Activated CD4-positive, alpha-beta T cell treated with anti-CD3 and anti-CD28 coated beads for 1 hour (primary cell): ENCODE results near the gene LASP1.
"Not testable (repeated sequence)": the region's sequence is repeated elsewhere in the genome, so short reads cannot be mapped to it uniquely, and the experiment has no call there.

Experiments used
- DNase-seq: peaks from one replicate; pipeline ENCODE4 v3.0.0-alpha.2; 2020

The LASP1 gene

GRCh38 chr17:38940404-38940803, 70.5 kb downstream of the LASP1 start:
- DNase-seq = no peak

GRCh38 chr17:38942696-38943334, 73.0 kb downstream of the LASP1 start:
- no peak for DNase-seq

- DNase-seq = no peak
Measured at GRCh38 chr17:38943607-38944006, 73.7 kb downstream of the LASP1 start.

- no peak for DNase-seq
Measured at GRCh38 chr17:38947189-38947588, 77.3 kb downstream of the LASP1 start.

GRCh38 chr17:38953800-38954199, 83.9 kb downstream of the LASP1 start:
- not testable (repeated sequence) for DNase-seq

GRCh38 chr17:38958326-38958725, 88.5 kb downstream of the LASP1 start:
- no peak for DNase-seq

- no peak for DNase-seq
Measured at GRCh38 chr17:38958756-38959155, 88.9 kb downstream of the LASP1 start.

GRCh38 chr17:38959508-38959907, 89.7 kb downstream of the LASP1 start:
- no peak for DNase-seq

- DNase-seq = no peak
Measured at GRCh38 chr17:38960402-38960801, 90.5 kb downstream of the LASP1 start.

GRCh38 chr17:38961413-38961812, 91.6 kb downstream of the LASP1 start:
- DNase-seq = no peak

GRCh38 chr17:38967290-38967738, 97.5 kb downstream of the LASP1 start, which contains the start of gene FBXO47:
Gene FBXO47 (minus strand): TSS chr17:38967403. CDS start chr17:38963025, 4,378 bp downstream.
- peak; percentile 71 for DNase-seq

GRCh38 chr17:38969281-38969680, 99.4 kb downstream of the LASP1 start:
- no peak for DNase-seq

GRCh38 chr17:38970128-38970527, 100.3 kb downstream of the LASP1 start:
- no peak for DNase-seq

GRCh38 chr17:38970804-38971203, 100.9 kb downstream of the LASP1 start:
- DNase-seq = no peak
